ENCODE measurements around the gene LRRC17.

Gene LRRC17

GRCh38 chr7:102874166-102874829 lies 38.5 kb upstream of the LRRC17 start:
- DNase-seq (ENCODE audit: insufficient read length, low spot score), result no peak
- FAIRE-seq, result no peak
- TF ChIP-seq CTCF (IDR thresholded peaks at IDR 0.05; ENCODE audit: insufficient read depth, missing control alignments), result no peak

GRCh38 chr7:102874966-102875365 lies 37.8 kb upstream of the LRRC17 start:
- TF ChIP-seq CTCF (IDR thresholded peaks at IDR 0.05; ENCODE audit: insufficient read depth, missing control alignments), result no peak
- no peak for FAIRE-seq
- no peak for DNase-seq (ENCODE audit: insufficient read length, low spot score)

- no peak for FAIRE-seq
- DNase-seq (ENCODE audit: insufficient read length, low spot score), result no peak
- no peak for TF ChIP-seq CTCF (IDR thresholded peaks at IDR 0.05; ENCODE audit: insufficient read depth, missing control alignments)
Observed at GRCh38 chr7:102875700-102876295, 37.0 kb upstream of the LRRC17 start.

GRCh38 chr7:102883098-102883860 lies 29.5 kb upstream of the LRRC17 start:
- no peak for DNase-seq (ENCODE audit: insufficient read length, low spot score)
- TF ChIP-seq CTCF (IDR thresholded peaks at IDR 0.05; ENCODE audit: insufficient read depth, missing control alignments), result no peak
- no peak for FAIRE-seq

- FAIRE-seq (no peak), DNase-seq (ENCODE audit: insufficient read length, low spot score) (no peak)
- no peak for TF ChIP-seq CTCF (IDR thresholded peaks at IDR 0.05; ENCODE audit: insufficient read depth, missing control alignments)
Observed at GRCh38 chr7:102888561-102889233, 24.1 kb upstream of the LRRC17 start.

GRCh38 chr7:102889851-102890250 lies 22.9 kb upstream of the LRRC17 start:
- FAIRE-seq (no peak), DNase-seq (ENCODE audit: insufficient read length, low spot score) (no peak)
- no peak for TF ChIP-seq CTCF (IDR thresholded peaks at IDR 0.05; ENCODE audit: insufficient read depth, missing control alignments)
